B cell (primary cell): ENCODE data around the gene PTGES.

Source experiments
- EZH2 ChIP-seq: IDR thresholded peaks from 2 replicates; pipeline ENCODE4 v1.6.1; 2012; ENCODE audit warnings: borderline replicate concordance, low read depth, mild to moderate bottlenecking, moderate library complexity, low read length; ENCODE audit not compliant: insufficient read depth, poor library complexity, severe bottlenecking
- TF ChIP-seq, protein P1 (sequence below): fragments of 200-600 bp; IDR thresholded peaks from one replicate; pipeline ENCODE4 v1.8.0; 2022; ENCODE audit warnings: antibody characterized with exemption, mild to moderate bottlenecking

DNA sequence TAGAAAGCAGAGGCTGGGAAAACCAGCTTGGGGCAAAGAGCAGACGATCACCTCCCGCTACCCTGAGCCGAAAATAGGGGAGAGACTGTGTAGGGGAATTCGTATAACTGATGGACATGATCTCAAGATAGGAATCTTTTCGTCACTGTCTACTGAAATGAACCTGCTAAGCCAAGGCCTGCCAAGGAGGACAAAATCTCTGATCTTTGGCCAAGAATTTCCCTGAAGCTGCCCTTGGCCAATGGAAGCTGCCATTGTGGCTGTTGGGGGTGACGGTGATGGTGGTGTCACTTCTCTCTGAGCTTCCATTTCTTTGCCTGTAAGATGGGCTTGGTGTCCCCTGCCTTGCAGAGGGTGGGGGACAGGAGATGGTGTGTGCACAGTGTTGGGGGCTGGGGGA, 3.3 kb upstream of the PTGES start:
- TF ChIP-seq, protein P1, sequence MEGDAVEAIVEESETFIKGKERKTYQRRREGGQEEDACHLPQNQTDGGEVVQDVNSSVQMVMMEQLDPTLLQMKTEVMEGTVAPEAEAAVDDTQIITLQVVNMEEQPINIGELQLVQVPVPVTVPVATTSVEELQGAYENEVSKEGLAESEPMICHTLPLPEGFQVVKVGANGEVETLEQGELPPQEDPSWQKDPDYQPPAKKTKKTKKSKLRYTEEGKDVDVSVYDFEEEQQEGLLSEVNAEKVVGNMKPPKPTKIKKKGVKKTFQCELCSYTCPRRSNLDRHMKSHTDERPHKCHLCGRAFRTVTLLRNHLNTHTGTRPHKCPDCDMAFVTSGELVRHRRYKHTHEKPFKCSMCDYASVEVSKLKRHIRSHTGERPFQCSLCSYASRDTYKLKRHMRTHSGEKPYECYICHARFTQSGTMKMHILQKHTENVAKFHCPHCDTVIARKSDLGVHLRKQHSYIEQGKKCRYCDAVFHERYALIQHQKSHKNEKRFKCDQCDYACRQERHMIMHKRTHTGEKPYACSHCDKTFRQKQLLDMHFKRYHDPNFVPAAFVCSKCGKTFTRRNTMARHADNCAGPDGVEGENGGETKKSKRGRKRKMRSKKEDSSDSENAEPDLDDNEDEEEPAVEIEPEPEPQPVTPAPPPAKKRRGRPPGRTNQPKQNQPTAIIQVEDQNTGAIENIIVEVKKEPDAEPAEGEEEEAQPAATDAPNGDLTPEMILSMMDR: no peak
- no peak for TF ChIP-seq EZH2
